PC-3 (cell line): Measurements from ENCODE around the gene ZCWPW1. TPM values are rescaled to one million over a fixed set of nuclear protein-coding genes. Genes with fewer than 3 reads are reported as not detected.

ENCODE experiments used
- ATAC-seq: fragments of 200-7000 bp; cut with Tn5 transposase; 2 replicates; pipeline ENCODE4 v1.9.1; 2020; ENCODE audit warnings: mild to moderate bottlenecking, moderate library complexity
- BruUV-seq: library from RNA; stranded (reverse); fragments of 400-500 nt; replicated peaks from 2 replicates; lab custom pipeline; 2021; lab: Mats Ljungman, UMichigan
- CTCF ChIA-PET: fragments of 300-600 bp; sonication (Branson Sonifier 250); formaldehyde crosslinking; loops from one replicate; lab custom pipeline; 2022; ENCODE audit warnings: antibody characterized with exemption; lab: Charles Lee
- POLR2A ChIA-PET: fragments of 300-600 bp; sonication (Branson Sonifier 250); formaldehyde crosslinking; loops from one replicate; lab custom pipeline; 2022; ENCODE audit warnings: antibody characterized with exemption; ENCODE audit not compliant: unreplicated experiment; lab: Charles Lee
- DNase-seq: peaks from one replicate; pipeline ENCODE4 v3.0.0-alpha.2; 2015
- H2AFZ ChIP-seq: fragments of 300-600 bp; sonication (generic); 2 replicates; pipeline ENCODE4 v1.6.0; 2016; ENCODE audit warnings: antibody characterized with exemption, low read length
- H3F3A ChIP-seq: fragments of 300-600 bp; sonication (generic); one replicate; pipeline ENCODE4 v1.6.0; 2017; ENCODE audit warnings: antibody characterized with exemption, low read length, control low read depth, mild to moderate bottlenecking; ENCODE audit not compliant: unreplicated experiment
- H3K27ac ChIP-seq: fragments of 300-600 bp; sonication (generic); 2 replicates; pipeline ENCODE4 v1.5.1; 2016; ENCODE audit warnings: mild to moderate bottlenecking, low read length
- H3K27me3 ChIP-seq: fragments of 300-600 bp; sonication (generic); 2 replicates; pipeline ENCODE4 v1.6.1; 2016; ENCODE audit warnings: low read length, mixed read lengths
- H3K36me3 ChIP-seq: fragments of 300-600 bp; sonication (generic); 2 replicates; pipeline ENCODE4 v1.6.1; 2016; ENCODE audit warnings: low read depth, mixed run types, low read length, mixed read lengths
- H3K4me1 ChIP-seq: fragments of 300-600 bp; sonication (generic); 2 replicates; pipeline ENCODE4 v1.5.1; 2016; ENCODE audit warnings: low read length; ENCODE audit not compliant: insufficient read depth
- H3K4me2 ChIP-seq: fragments of 300-600 bp; sonication (generic); 2 replicates; pipeline ENCODE4 v1.6.0; 2016; ENCODE audit warnings: low read length
- H3K4me3 ChIP-seq: fragments of 300-600 bp; sonication (generic); 2 replicates; pipeline ENCODE4 v1.5.1; 2016; ENCODE audit warnings: mild to moderate bottlenecking, low read length, mixed read lengths
- H3K79me2 ChIP-seq: fragments of 300-600 bp; sonication (generic); 2 replicates; pipeline ENCODE4 v1.6.1; 2017; ENCODE audit warnings: low read length, mixed read lengths
- H3K9ac ChIP-seq: fragments of 300-600 bp; sonication (generic); 2 replicates; pipeline ENCODE4 v1.6.0; 2016; ENCODE audit warnings: mild to moderate bottlenecking, low read length
- H3K9me2 ChIP-seq: fragments of 300-600 bp; sonication (generic); replicated peaks from 2 replicates; pipeline ENCODE4 v1.6.1; 2016; ENCODE audit warnings: mixed run types, low read length, mixed read lengths
- H3K9me3 ChIP-seq: fragments of 300-600 bp; sonication (generic); 2 replicates; pipeline ENCODE4 v1.6.1; 2016; ENCODE audit warnings: low read length, mixed read lengths
- H4K20me1 ChIP-seq: fragments of 300-600 bp; sonication (generic); 2 replicates; pipeline ENCODE4 v1.6.1; 2016; ENCODE audit warnings: low read length, mixed read lengths
- EZH2 ChIP-seq: fragments of 300-600 bp; sonication (generic); IDR thresholded peaks from one replicate; pipeline ENCODE4 v1.6.1; 2017; ENCODE audit warnings: antibody characterized with exemption, mild to moderate bottlenecking, low read length; ENCODE audit not compliant: unreplicated experiment
- EZH2phosphoT487 ChIP-seq: fragments of 300-600 bp; sonication (generic); IDR thresholded peaks from 2 replicates; pipeline ENCODE4 v1.6.1; 2018; ENCODE audit warnings: mild to moderate bottlenecking, antibody characterized with exemption, low read length, borderline replicate concordance
- intact Hi-C: fragments of 100-400 bp; cut with micrococcal nuclease; formaldehyde crosslinking; loops from 2 replicates; pipeline ENCODE4 v1.9.0; 2023
- total RNA-seq: library from RNA; depleted of rRNA; stranded (reverse); fragments of >200 nt; gene quantifications from 2 replicates; pipeline ENCODE4 v1.2.3, GENCODE V29; 2014
- TF ChIP-seq, protein P1 (sequence below): fragments of 300-600 bp; sonication (generic); conservative IDR thresholded peaks from 2 replicates; pipeline ENCODE4 v1.5.1; 2017; ENCODE audit warnings: antibody characterized with exemption, low read depth, mild to moderate bottlenecking, low read length

ZCWPW1 gene
- total RNA-seq, 1 experiment from 2014 or later, result 2.2 TPM

DNA sequence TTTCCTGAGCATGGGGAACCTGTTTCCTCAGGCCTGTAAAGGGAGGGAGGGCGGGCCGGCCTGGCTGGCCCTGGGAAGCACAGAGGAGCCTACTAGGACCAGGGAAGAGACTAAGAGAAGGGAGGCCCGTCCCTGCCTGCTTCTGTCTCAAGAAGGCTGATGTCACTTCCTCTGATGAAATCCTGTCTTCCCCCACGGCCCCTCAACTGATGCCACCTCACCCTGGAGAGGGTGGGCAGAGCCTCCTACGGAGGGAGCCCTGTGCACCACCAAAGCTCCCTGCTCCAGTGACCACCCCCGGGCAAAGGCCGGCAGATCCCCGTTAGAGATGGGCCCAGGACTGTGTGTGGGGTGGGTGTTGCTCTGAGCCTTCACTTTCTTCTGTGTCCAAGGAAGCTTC lies 56.2 kb downstream of the ZCWPW1 start:
- no peak overlapping the region for H3K4me3 ChIP-seq
- H3K4me1 ChIP-seq, result no peaks in the 10 kb centered on the region
- ATAC-seq, result no peak; the same call in 1 of the 2 replicates
- no peak for TF ChIP-seq EZH2phosphoT487
- no peak for TF ChIP-seq EZH2
- TF ChIP-seq, protein P1, sequence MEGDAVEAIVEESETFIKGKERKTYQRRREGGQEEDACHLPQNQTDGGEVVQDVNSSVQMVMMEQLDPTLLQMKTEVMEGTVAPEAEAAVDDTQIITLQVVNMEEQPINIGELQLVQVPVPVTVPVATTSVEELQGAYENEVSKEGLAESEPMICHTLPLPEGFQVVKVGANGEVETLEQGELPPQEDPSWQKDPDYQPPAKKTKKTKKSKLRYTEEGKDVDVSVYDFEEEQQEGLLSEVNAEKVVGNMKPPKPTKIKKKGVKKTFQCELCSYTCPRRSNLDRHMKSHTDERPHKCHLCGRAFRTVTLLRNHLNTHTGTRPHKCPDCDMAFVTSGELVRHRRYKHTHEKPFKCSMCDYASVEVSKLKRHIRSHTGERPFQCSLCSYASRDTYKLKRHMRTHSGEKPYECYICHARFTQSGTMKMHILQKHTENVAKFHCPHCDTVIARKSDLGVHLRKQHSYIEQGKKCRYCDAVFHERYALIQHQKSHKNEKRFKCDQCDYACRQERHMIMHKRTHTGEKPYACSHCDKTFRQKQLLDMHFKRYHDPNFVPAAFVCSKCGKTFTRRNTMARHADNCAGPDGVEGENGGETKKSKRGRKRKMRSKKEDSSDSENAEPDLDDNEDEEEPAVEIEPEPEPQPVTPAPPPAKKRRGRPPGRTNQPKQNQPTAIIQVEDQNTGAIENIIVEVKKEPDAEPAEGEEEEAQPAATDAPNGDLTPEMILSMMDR, result no peak
- H3K79me2 ChIP-seq, result no peaks in the 10 kb centered on the region
- intact Hi-C loops, result no loop called here
- no peaks in the 10 kb centered on the region for H3K9me2 ChIP-seq
- DNase-seq, result no peak
- ChIA-PET POLR2A (no interaction called here), CTCF (no interaction called here)
- H3K4me2 ChIP-seq, result no peak overlapping the region
- no peaks in the 10 kb centered on the region for H3K27me3 ChIP-seq
- no peak overlapping the region for H3K9ac ChIP-seq
- H2AFZ ChIP-seq, result no peak overlapping the region
- no peaks in the 10 kb centered on the region for H4K20me1 ChIP-seq
- H3K27ac ChIP-seq, result no peak overlapping the region
- no peaks in the 10 kb centered on the region for H3K9me3 ChIP-seq
- H3K36me3 ChIP-seq, result no peaks in the 10 kb centered on the region
- no TSS peak for BruUV-seq
- no peaks in the 10 kb centered on the region for H3F3A ChIP-seq

DNA sequence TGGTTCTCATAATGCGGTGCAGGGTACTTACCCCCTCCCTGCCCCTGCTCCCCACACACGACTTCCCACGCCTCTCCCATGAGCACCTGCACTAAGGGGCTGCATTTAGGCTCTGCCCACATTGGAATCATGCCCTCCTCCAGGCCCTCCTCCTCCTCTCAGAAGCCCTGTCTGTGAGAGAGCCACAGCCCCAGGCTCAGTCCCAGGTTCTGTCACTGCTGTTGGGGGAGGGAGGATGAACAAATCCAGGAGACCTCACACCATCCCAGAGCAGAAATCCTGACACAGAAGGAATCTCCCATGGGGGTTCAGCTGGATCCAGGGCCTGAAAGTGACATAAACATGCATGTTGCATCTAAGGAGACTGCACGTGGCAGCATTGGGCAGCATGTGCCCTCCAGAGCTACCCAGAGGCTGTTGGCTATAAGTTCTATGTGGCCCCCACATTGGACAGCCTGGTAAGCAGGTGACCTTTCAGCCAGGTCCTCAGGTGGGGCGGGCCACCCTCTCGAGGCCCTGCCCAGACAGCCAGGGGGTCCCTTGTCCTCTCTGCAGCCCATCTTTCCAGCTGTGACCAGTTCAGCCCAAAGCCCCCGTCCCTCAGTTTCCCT lies 56.8 kb downstream of the ZCWPW1 start:
- Histone ChIP-seq H3K4me3 (no peak overlapping the region), H3F3A (no peaks in the 10 kb centered on the region), H2AFZ (no peak overlapping the region), H3K36me3 (no peaks in the 10 kb centered on the region), H3K9me3 (no peaks in the 10 kb centered on the region), H3K27ac (no peak overlapping the region), H3K9me2 (no peaks in the 10 kb centered on the region), H4K20me1 (no peaks in the 10 kb centered on the region), H3K79me2 (no peaks in the 10 kb centered on the region), H3K9ac (no peak overlapping the region), H3K4me1 (no peaks in the 10 kb centered on the region), H3K4me2 (no peak overlapping the region), H3K27me3 (no peaks in the 10 kb centered on the region)
- peak; percentile 9 for ATAC-seq
- CTCF ChIA-PET, result no interaction called here
- intact Hi-C loops, result no loop called here
- no peak for TF ChIP-seq EZH2phosphoT487
- TF ChIP-seq EZH2, result no peak
- TF ChIP-seq, protein P1, result no peak
- no TSS peak for BruUV-seq
- POLR2A ChIA-PET, result no interaction called here
- no peak for DNase-seq

DNA sequence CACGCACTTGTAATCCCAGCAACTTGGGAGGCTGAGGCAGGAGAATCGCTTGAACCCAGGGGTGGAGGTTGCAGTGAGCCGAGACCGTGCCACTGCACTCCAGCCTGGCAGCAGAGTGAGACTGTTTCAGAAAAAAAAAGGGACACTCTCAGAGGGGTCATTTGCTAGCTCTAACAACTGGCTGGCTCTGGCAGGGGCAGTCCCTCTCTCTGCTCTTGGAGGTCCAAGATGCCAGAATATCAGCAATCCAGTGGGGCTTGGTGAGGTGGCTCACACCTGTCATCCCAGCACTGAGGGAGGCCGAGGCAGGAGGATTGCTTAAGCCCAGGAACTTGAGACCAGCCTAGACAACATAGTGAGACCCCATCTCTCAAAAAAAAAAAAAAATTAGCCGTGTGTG lies 57.8 kb downstream of the ZCWPW1 start:
- no peak for DNase-seq
- H3K9ac ChIP-seq, result no peak overlapping the region

More for the DNA sequence above, 57.8 kb downstream of the ZCWPW1 start:
- Histone ChIP-seq H3K27me3 (no peaks in the 10 kb centered on the region), H3K9me3 (no peaks in the 10 kb centered on the region), H3K4me2 (no peak overlapping the region), H4K20me1 (no peaks in the 10 kb centered on the region), H3F3A (no peaks in the 10 kb centered on the region), H3K9me2 (no peaks in the 10 kb centered on the region), H3K79me2 (no peaks in the 10 kb centered on the region), H3K4me1 (no peaks in the 10 kb centered on the region), H2AFZ (no peak overlapping the region), H3K27ac (no peak overlapping the region), H3K4me3 (no peak overlapping the region), H3K36me3 (no peaks in the 10 kb centered on the region)
- ChIA-PET POLR2A (no interaction called here), CTCF (no interaction called here)
- intact Hi-C loops, result no loop called here
- no peak for ATAC-seq
- TF ChIP-seq EZH2phosphoT487, result no peak
- TF ChIP-seq, protein P1, result no peak
- no peak for TF ChIP-seq EZH2
- no TSS peak for BruUV-seq
